Astrocyte (in vitro differentiated cells and primary cell): ENCODE data around the gene SMIM10. TPM values are rescaled to one million over a fixed set of nuclear protein-coding genes. Genes with fewer than 3 reads are reported as not detected.

Experiments used
- DNase-seq: peaks from one replicate; pipeline ENCODE4 v3.0.0-alpha.2; 2010; ENCODE audit warnings: low read depth
- FAIRE-seq: peaks from 2 replicates; lab custom pipeline; 2011; peaks lifted over from hg19 to GRCh38; lab: Jason Lieb, UNC
- H2AFZ ChIP-seq: 2 replicates; pipeline ENCODE4 v1.6.0; 2012; ENCODE audit warnings: low read depth, low read length, inconsistent platforms
- H3K27ac ChIP-seq: 2 replicates; pipeline ENCODE4 v1.5.1; 2011; ENCODE audit warnings: low read depth, low read length, inconsistent platforms
- H3K27me3 ChIP-seq: 2 replicates; pipeline ENCODE4 v1.6.0; 2011; ENCODE audit warnings: low read length, inconsistent platforms; ENCODE audit not compliant: insufficient read depth
- H3K36me3 ChIP-seq: 2 replicates; pipeline ENCODE4 v1.5.1; 2011; ENCODE audit warnings: low read length, inconsistent platforms; ENCODE audit not compliant: insufficient read depth
- H3K4me1 ChIP-seq: 2 replicates; pipeline ENCODE4 v1.5.1; 2011; ENCODE audit warnings: low read length, inconsistent platforms; ENCODE audit not compliant: insufficient read depth
- H3K4me2 ChIP-seq: 2 replicates; pipeline ENCODE4 v1.6.0; 2012; ENCODE audit warnings: low read length, inconsistent platforms
- H3K4me3 ChIP-seq: 2 replicates; pipeline ENCODE4 v1.5.1; 2011; ENCODE audit warnings: low read depth, mild to moderate bottlenecking, low read length, inconsistent platforms; ENCODE audit not compliant: insufficient read depth
- H3K79me2 ChIP-seq: 2 replicates; pipeline ENCODE4 v1.6.0; 2012; ENCODE audit warnings: mild to moderate bottlenecking, low read length, inconsistent platforms; ENCODE audit not compliant: insufficient read depth
- H3K9ac ChIP-seq: 2 replicates; pipeline ENCODE4 v1.6.0; 2012; ENCODE audit warnings: mild to moderate bottlenecking, low read length, inconsistent platforms
- H3K9me3 ChIP-seq: 2 replicates; pipeline ENCODE4 v1.5.1; 2012; ENCODE audit warnings: low read depth, mild to moderate bottlenecking, low read length, inconsistent platforms; ENCODE audit not compliant: insufficient read depth
- H4K20me1 ChIP-seq: 2 replicates; pipeline ENCODE4 v1.6.0; 2012; ENCODE audit warnings: low read length, inconsistent platforms; ENCODE audit not compliant: insufficient read depth
- H3K27ac Mint-ChIP-seq: one replicate; pipeline ENCODE4 v1.8.0; 2021; ENCODE audit warnings: mild to moderate bottlenecking, mixed read lengths; ENCODE audit not compliant: unreplicated experiment
- H3K27me3 Mint-ChIP-seq: one replicate; pipeline ENCODE4 v1.8.0; 2021; ENCODE audit warnings: low read depth, mixed read lengths; ENCODE audit not compliant: unreplicated experiment
- H3K36me3 Mint-ChIP-seq: one replicate; pipeline ENCODE4 v1.8.0; 2021; ENCODE audit warnings: low read depth, mixed read lengths; ENCODE audit not compliant: unreplicated experiment
- H3K4me1 Mint-ChIP-seq: one replicate; pipeline ENCODE4 v1.8.0; 2021; ENCODE audit warnings: low read depth, mixed read lengths; ENCODE audit not compliant: unreplicated experiment
- H3K4me3 Mint-ChIP-seq: one replicate; pipeline ENCODE4 v1.8.0; 2021; ENCODE audit warnings: mild to moderate bottlenecking, moderate library complexity, mixed read lengths; ENCODE audit not compliant: unreplicated experiment
- H3K9me3 Mint-ChIP-seq: one replicate; pipeline ENCODE4 v1.8.0; 2021; ENCODE audit warnings: mild to moderate bottlenecking, mixed read lengths; ENCODE audit not compliant: unreplicated experiment
- CTCF ChIP-seq: IDR thresholded peaks from 2 replicates; pipeline ENCODE4 v1.5.1; 2011; ENCODE audit warnings: low read depth, mild to moderate bottlenecking, inconsistent platforms, low read length, moderate library complexity; ENCODE audit not compliant: insufficient read depth
- EZH2 ChIP-seq: IDR thresholded peaks from 2 replicates; pipeline ENCODE4 v1.6.1; 2012; ENCODE audit warnings: mild to moderate bottlenecking, low read length, inconsistent platforms; ENCODE audit not compliant: insufficient read depth
- total RNA-seq: library from RNA; stranded (reverse); gene quantifications from 2 replicates; pipeline ENCODE4 v1.2.1, GENCODE V29; 2021

Gene SMIM10
- total RNA-seq, 1 donor from 2014 or later, result 1.2 TPM

- H3K27ac ChIP-seq, result peak overlapping the region; percentile 68
- no peaks in the 10 kb centered on the region for H3K36me3 ChIP-seq
- peaks cover 16% of the 10 kb centered on the region for H3K4me1 ChIP-seq
- no peaks in the 10 kb centered on the region for H3K27me3 ChIP-seq
- Mint-ChIP-seq H3K9me3 (no peaks in the 10 kb centered on the region), H3K27ac (peak overlapping the region; percentile 94), H3K4me3 (peak overlapping the region; percentile 84), H3K4me1 (peaks cover 3% of the 10 kb centered on the region), H3K27me3 (no peaks in the 10 kb centered on the region), H3K36me3 (no peaks in the 10 kb centered on the region)
- TF ChIP-seq CTCF, result no peak
- TF ChIP-seq EZH2, result no peak
- no peak for FAIRE-seq
- no peaks in the 10 kb centered on the region for H4K20me1 ChIP-seq
- H3K4me3 ChIP-seq, result peak overlapping the region; percentile 73
- H2AFZ ChIP-seq, result peak overlapping the region; percentile 97
- H3K4me2 ChIP-seq, result peak overlapping the region; percentile 87
- H3K9me3 ChIP-seq, result no peaks in the 10 kb centered on the region
- peak overlapping the region; percentile 83 for H3K9ac ChIP-seq
- peak; percentile 62 for DNase-seq
- H3K79me2 ChIP-seq, result no peaks in the 10 kb centered on the region
Observed at GRCh38 chrX:135003876-135004623, 13.3 kb downstream of the SMIM10 start.

GRCh38 chrX:135006187-135006586, 15.4 kb downstream of the SMIM10 start:
- Histone ChIP-seq H3K9ac (no peak overlapping the region), H3K4me1 (peaks cover 3% of the 10 kb centered on the region), H4K20me1 (no peaks in the 10 kb centered on the region), H3K27me3 (no peaks in the 10 kb centered on the region), H3K4me3 (no peak overlapping the region), H3K9me3 (no peaks in the 10 kb centered on the region), H2AFZ (no peak overlapping the region), H3K4me2 (no peak overlapping the region), H3K79me2 (no peaks in the 10 kb centered on the region), H3K27ac (no peak overlapping the region), H3K36me3 (no peaks in the 10 kb centered on the region)
- TF ChIP-seq CTCF (no peak), EZH2 (no peak)
- Mint-ChIP-seq H3K9me3 (no peaks in the 10 kb centered on the region), H3K27ac (no peak overlapping the region), H3K4me1 (peaks cover 1% of the 10 kb centered on the region), H3K4me3 (no peak overlapping the region), H3K27me3 (no peaks in the 10 kb centered on the region), H3K36me3 (no peaks in the 10 kb centered on the region)
- no peak for FAIRE-seq
- DNase-seq, result no peak

GRCh38 chrX:135009057-135009610, 18.3 kb downstream of the SMIM10 start:
- Histone ChIP-seq H2AFZ (no peak overlapping the region), H3K4me2 (no peak overlapping the region), H3K27me3 (no peaks in the 10 kb centered on the region), H4K20me1 (no peaks in the 10 kb centered on the region), H3K36me3 (no peaks in the 10 kb centered on the region), H3K9me3 (no peaks in the 10 kb centered on the region), H3K79me2 (no peaks in the 10 kb centered on the region), H3K9ac (no peak overlapping the region), H3K27ac (no peak overlapping the region), H3K4me3 (no peak overlapping the region), H3K4me1 (no peaks in the 10 kb centered on the region)
- Mint-ChIP-seq H3K36me3 (no peaks in the 10 kb centered on the region), H3K9me3 (peaks cover 2% of the 10 kb centered on the region), H3K4me3 (no peak overlapping the region), H3K27ac (no peak overlapping the region), H3K27me3 (no peaks in the 10 kb centered on the region), H3K4me1 (no peaks in the 10 kb centered on the region)
- FAIRE-seq (peak; percentile 47), DNase-seq (no peak)
- TF ChIP-seq CTCF (no peak), EZH2 (no peak)
